KBM-7 (cell line): Measurements from ENCODE around the gene CFAP410.

Experiments used
- DNase-seq: peaks from one replicate; pipeline ENCODE4 v3.0.0-alpha.2; 2015
- in situ Hi-C: fragments of 300-500 bp; cut with MboI; formaldehyde crosslinking; loops from 2 replicates; pipeline ENCODE4 v1.14.3; 2020; ENCODE audit warnings: low sequenced_read_pairs, low pct_unique_long_range_greater_than_20kb, mixed read lengths

CFAP410 gene

GRCh38 chr21:44295646-44296045 lies 43.5 kb downstream of the CFAP410 start:
- DNase-seq: no peak
- in situ Hi-C loops: no loop called here

- in situ Hi-C loops: no loop called here
Observed at GRCh38 chr21:44295163-44295573, 44.0 kb downstream of the CFAP410 start.

DNA sequence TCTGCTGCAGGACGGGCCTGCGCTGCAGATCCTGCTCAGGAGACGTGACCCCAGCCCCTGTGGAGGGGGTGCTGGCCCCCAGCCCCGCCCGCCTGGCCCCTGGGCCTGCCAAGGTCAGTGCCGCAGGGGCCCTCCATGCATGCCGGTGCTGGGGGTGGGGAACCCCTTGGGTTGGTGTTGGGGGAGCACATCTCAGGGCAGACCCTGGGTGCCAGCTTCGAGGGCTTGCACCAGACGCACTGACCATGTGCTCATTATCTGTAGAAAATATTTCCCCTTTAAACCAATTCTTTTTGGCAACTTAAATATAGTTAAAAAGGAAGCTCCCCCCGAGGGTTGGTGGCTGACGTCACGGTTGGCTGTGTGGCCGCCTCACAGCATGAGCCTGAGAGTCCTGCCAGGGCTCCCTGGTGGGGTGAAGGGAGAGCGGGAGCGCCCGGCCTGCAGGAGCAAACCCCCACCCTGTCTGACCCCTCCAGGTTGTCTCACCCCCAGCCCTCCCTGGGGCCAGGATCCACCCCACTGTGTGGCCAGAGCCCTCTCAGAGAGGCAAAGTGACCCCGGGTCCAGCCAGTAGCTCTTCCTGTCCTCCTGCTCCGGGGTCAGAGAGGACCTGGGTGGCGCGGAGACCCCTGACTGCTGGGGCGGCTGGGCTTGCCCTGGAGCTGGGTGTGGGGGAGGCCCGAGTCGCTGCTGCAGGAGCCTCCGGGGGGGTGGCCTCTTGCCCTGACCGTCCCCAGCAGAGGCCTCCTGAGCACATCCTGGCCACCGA lies 44.6 kb downstream of the CFAP410 start:
- in situ Hi-C loops: no loop called here
- DNase-seq: peak; percentile 35

More at GRCh38 chr21:44295163-44295573, 44.0 kb downstream of the CFAP410 start:
- DNase-seq: no peak

DNA sequence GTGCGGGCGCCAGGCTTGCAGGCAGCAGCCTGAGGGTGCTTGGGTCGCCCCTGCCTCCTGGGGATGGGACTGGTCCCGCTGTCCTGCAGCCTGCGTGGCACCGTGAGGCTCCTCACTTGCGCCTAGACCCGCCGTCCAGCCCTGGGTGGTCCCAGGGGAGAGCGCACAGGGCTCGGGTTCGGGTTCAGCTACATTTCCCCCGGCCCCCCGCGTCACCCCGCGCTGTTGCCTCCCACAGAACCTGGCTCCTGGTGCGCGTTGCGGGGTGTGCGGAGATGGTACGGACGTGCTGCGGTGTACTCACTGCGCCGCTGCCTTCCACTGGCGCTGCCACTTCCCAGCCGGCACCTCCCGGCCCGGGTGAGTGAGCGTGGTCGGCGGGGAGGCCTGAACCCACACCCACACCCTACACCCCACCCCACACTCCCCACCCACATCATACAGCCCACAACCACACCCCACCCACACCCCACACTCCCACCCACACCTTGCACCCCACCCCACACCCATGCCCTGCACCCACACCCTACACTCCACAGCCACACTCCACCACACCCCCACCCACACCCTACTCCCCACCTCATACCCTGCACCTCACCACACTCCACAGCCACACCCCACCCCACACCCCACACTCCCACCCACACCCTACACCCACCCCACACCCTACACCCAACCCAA lies 45.5 kb downstream of the CFAP410 start:
- DNase-seq: no peak
- in situ Hi-C loops: no loop called here

GRCh38 chr21:44292812-44293195 lies 46.4 kb downstream of the CFAP410 start:
- no peak for DNase-seq

DNA sequence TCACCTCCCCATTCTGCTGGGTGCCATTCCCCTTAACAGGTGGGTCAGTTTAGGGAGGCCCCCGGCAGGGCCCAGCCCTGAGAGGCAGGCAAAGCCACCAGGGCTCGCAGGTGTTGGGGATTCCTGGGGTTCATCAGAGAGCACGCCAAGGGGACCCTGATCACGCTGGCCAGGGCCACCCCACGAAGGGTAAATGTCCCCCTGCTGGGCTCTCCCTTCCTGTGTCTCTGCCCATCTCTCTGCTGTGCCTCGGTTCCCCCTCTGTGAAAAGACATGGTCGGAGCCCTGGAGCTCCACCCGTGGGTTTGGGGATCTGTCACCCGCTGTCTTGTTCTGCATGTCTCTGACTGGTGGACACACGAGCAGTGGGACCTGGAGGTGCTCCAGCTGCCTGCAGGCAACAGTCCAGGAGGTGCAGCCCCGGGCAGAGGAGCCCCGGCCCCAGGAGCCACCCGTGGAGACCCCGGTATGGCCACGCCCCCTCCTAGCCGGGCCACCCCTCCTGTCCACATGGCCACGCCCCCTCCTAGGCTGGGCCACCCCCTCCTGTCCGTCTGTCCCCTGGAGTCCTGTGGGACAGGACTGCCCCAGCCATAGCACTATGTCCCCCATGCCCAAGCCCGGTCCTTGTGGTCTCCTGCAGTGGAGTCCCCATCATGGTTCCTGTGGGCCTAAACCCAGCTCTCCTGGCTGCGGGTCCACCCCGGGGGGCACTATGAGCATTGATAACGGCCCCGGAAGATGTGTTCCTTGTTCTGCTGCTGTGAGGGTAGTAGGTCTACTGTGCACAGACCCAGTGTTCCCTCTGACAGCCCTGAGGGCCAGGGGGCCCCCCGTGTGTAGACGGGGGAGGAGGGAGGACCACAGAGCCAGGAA lies 47.0 kb downstream of the CFAP410 start:
- in situ Hi-C loops: no loop called here
- DNase-seq: no peak

More at GRCh38 chr21:44292812-44293195, 46.4 kb downstream of the CFAP410 start:
- in situ Hi-C loops: no loop called here

GRCh38 chr21:44291078-44291935 lies 47.9 kb downstream of the CFAP410 start:
- no peak for DNase-seq
- in situ Hi-C loops: no loop called here

- DNase-seq: no peak
- in situ Hi-C loops: no loop called here
Observed at GRCh38 chr21:44290327-44291077, 48.7 kb downstream of the CFAP410 start.

GRCh38 chr21:44289381-44290010 lies 49.7 kb downstream of the CFAP410 start:
- in situ Hi-C loops: no loop called here
- DNase-seq: no peak

GRCh38 chr21:44288251-44289110 lies 50.7 kb downstream of the CFAP410 start:
- no peak for DNase-seq
- in situ Hi-C loops: no loop called here

GRCh38 chr21:44286716-44287632 lies 52.2 kb downstream of the CFAP410 start:
- in situ Hi-C loops: no loop called here
- DNase-seq: no peak

- in situ Hi-C loops: no loop called here
- DNase-seq: no peak
Observed at GRCh38 chr21:44286086-44286715, 53.0 kb downstream of the CFAP410 start.

- no peak for DNase-seq
- in situ Hi-C loops: no loop called here
Observed at GRCh38 chr21:44285138-44285992, 53.8 kb downstream of the CFAP410 start, which contains the start of gene AIRE. Gene AIRE (plus strand): TSS chr21:44285876. CDS start chr21:44286007, 131 bp downstream.

DNA sequence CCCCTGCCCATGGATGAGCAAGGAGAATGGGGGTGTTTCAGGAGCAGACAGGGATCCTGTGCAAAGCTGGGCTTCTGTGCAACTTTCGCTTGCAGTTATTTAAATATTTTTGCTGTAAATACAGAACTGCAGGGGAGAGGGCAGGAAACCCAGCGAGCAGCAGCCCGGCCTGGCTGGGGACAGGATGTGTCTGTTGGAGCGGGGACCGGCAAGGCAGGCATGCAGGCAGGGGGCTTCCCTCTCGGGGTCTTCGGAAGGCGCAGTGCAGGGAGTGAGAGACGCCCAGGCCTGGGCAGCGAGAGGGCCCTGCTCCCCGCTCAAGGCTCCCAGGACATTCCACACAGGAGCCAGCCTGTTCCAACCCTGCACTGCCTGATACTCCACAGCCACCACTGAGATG lies 55.2 kb downstream of the CFAP410 start:
- DNase-seq: no peak
- in situ Hi-C loops: no loop called here
